Right cardiac atrium (tissue), 5 donors: ENCODE measurements around the gene TBL1X. TPM values are rescaled to one million over a fixed set of nuclear protein-coding genes. Genes with fewer than 3 reads are reported as not detected.
"Not testable (repeated sequence)": the region's sequence is repeated elsewhere in the genome, so short reads cannot be mapped to it uniquely, and the experiment has no call there.

Source experiments
- ATAC-seq, 2 donors: fragments of 200-7000 bp; cut with Tn5 transposase; one replicate each; pipeline versions ENCODE4 v1.8.0 to v1.9.1; 2020; ENCODE audit warnings: moderate library complexity in 2 of 2, mild to moderate bottlenecking in 1 of 2
- DNase-seq, 3 donors: peaks; one replicate each; pipeline ENCODE4 v3.0.0-alpha.2; 2020
- H3K27ac ChIP-seq: one replicate; pipeline ENCODE4 v1.5.1; 2013; ENCODE audit warnings: mild to moderate bottlenecking, low read length, control low read depth, moderate library complexity
- H3K27me3 ChIP-seq: one replicate; pipeline ENCODE4 v1.6.1; 2013; ENCODE audit not compliant: control insufficient read depth, insufficient read depth
- H3K4me1 ChIP-seq: one replicate; pipeline ENCODE4 v1.6.1; 2013; ENCODE audit warnings: low read length; ENCODE audit not compliant: control insufficient read depth, insufficient read depth
- H3K4me3 ChIP-seq: one replicate; pipeline ENCODE4 v1.5.1; 2013; ENCODE audit warnings: low read length, control low read depth
- H3K9me3 ChIP-seq: one replicate; pipeline ENCODE4 v1.6.1; 2013; ENCODE audit warnings: low read length; ENCODE audit not compliant: control insufficient read depth
- WGBS: extraction: QIAGEN DNeasy Blood & Tissue Kit; methylation state at CpG from one replicate; pipeline ENCODE4 v1.1.7; 2013; 5-methylcytosine and 5-hydroxymethylcytosine counted together
- intact Hi-C, 4 donors: fragments of 100-400 bp; cut with DNase I; formaldehyde crosslinking; loops; one replicate each; pipeline versions ENCODE4 v1.11.0 to v1.14.0; 2022 to 2023
- polyA plus RNA-seq: library from polyadenylated mRNA; stranded (reverse); fragments of 200-250 nt; gene quantifications from one replicate; pipeline ENCODE4 v1.2.3, GENCODE V29; 2013
- total RNA-seq, 4 donors: library from RNA; stranded (reverse); fragmentation: NEBNext Ultra II Directional; extraction: Animal tissue kit (Norgen Biotek cat#: 25700); gene quantifications; one replicate each; pipeline ENCODE4 v1.2.1, GENCODE V29; 2021
- donor health status: healthy with polysubstance abuse.
- donor health status: DM: no; HTN: yes; CAD: no.
- donor health status: DM: no; HTN: no; CAD: no.
- donor health status: DM: no; HTN: yes; CAD: no; lungs with severe emphysema.
- donor health status: DM: yes; HTN: yes; CAD: no.

The TBL1X gene
- total and polyA plus RNA-seq, 5 donors = 5.1 to 16.3 (median 13.4) TPM

DNA sequence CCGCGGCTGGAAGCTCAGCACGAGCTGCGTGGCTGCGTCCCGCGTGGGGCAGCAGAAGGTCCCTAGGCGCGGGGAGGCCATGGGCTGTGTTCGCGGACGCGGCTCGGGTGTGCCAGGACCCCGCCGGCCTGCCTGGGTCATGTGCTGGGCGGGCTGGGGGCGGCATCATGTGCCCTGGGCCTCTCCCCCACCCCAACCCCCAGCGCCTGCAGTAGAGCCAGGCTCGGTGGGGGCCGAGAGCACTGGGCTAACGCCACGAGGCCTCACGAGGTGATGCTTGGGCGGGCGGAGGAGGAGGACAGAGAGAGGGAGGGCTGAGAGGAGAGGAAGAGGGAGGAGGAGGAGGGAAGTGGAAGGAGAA, 300.9 kb downstream of the TBL1X start, which contains the start of gene GPR143:
TSS of gene GPR143 (minus strand) at position 111 of the 361 bp plus-strand sequence. CDS start at position 81, 30 bp downstream.
- WGBS = 31% methylated on average over 25 of the region's 26 CpGs
- no peaks in the 10 kb centered on the region for H3K27me3 ChIP-seq
- DNase-seq (no peak), ATAC-seq (peak in 1 of 2 donors; percentile 23)
- no peak within 1 kb of the TSS for H3K27ac ChIP-seq
- intact Hi-C loops = no loop called here
- no peaks in the 10 kb centered on the region for H3K4me1 ChIP-seq
- no peaks in the 10 kb centered on the region for H3K9me3 ChIP-seq
- H3K4me3 ChIP-seq = no peak within 1 kb of the TSS

DNA sequence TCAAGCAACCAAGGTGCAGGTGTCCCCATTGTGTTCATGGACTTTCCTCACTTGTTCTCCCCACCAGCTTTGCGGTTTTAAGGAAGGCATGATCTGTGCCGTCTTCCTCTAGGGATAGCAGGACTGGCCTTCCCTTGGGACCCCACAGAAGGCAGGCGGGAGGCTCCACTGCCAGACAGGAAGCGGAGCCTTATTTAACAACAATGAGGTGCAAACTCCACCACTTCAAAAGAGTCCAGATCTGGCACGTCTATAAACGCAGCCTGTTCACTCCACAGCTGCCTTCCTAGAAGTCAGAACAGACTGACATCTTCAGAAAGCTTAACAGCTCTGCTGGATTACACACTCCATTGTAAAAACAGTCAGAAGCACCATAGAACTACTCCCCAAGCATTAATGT, 302.5 kb downstream of the TBL1X start:
- ATAC-seq = peak in 1 of 2 donors; percentile 74
- Histone ChIP-seq H3K9me3 (no peaks in the 10 kb centered on the region), H3K27ac (no peak overlapping the region), H3K4me3 (no peak overlapping the region), H3K27me3 (no peaks in the 10 kb centered on the region), H3K4me1 (no peaks in the 10 kb centered on the region)
- intact Hi-C loops = no loop called here
- WGBS = 39% methylated on average over 6 of the region's 6 CpGs
- no peak for DNase-seq

DNA sequence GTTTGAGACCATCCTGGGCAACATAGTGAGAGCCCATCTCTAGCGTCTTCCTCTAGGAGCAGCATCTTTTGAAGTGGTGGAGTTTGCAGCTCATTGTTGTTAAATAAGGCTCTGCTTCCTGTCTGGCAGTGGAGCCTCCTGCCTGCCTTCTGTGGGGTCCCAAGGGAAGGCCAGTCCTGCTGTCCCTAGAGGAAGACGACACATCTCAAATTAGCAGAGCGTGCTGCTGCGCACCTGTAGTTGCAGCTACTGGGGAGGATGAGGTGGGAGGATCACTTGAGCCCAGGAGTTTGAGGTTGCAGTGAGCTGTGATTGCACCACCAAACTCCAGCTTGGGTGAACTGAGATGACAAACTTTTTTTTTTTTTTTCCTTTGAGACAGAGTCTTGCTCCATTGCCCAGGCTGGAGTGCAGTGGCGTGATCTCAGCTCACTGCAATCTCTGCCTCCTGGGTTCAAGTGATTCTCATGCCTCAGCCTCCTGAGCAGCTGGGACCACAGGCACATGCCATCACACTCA, 303.5 kb downstream of the TBL1X start:
- H3K27me3 ChIP-seq, ATAC-seq, H3K27ac ChIP-seq, DNase-seq, H3K9me3 ChIP-seq, intact Hi-C loops, H3K4me1 ChIP-seq, H3K4me3 ChIP-seq: not testable (repeated sequence)
- 71% methylated on average over 5 of the region's 5 CpGs for WGBS

DNA sequence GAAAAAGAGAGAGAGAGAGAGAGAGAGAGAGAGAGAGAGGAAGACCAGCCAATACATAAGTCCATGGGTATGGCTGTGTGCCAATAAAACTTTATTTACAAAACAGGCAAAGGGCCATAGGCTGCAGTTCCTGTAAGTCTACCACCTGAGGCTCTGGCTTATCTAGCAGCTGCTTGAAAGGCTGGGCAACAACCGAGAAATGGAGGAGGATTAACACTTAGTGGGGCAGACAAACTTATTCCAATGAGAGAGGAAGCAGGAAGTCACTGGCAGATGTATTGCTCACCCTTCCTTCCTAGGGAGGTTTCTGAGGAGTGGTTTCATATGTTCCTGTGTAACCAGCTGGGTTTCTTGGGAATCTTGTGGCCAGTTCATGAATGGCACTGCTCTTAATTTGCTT, 305.5 kb downstream of the TBL1X start:
- Histone ChIP-seq H3K27ac (no peak overlapping the region), H3K27me3 (no peaks in the 10 kb centered on the region), H3K9me3 (no peaks in the 10 kb centered on the region), H3K4me3 (no peak overlapping the region), H3K4me1 (no peaks in the 10 kb centered on the region)
- WGBS = 41% methylated on average over 1 of the region's 1 CpG
- intact Hi-C loops = no loop called here
- ATAC-seq = peak in 1 of 2 donors; percentile 41
- no peak for DNase-seq

DNA sequence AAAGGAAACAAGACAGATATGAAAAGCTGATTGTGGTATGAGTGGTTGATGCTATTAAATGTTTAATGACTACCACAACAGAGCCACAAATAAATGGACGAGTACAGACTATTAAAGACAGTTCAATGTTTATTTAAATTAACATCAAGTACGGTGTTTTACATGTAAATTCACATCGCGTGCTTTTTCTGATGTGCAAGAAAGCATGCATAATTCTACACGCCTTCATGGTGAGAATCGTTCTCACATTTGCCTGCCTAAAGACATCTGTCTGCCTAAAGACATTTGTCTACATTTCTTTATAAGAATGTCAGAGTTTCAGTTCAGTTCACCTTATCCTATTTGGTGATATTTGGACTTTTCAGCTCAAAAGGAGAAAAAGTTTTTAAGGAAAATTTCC, 308.1 kb downstream of the TBL1X start:
- DNase-seq (no peak), ATAC-seq (no peak)
- WGBS = 86% methylated on average over 6 of the region's 6 CpGs
- Histone ChIP-seq H3K27me3 (no peaks in the 10 kb centered on the region), H3K27ac (no peak overlapping the region), H3K4me3 (no peak overlapping the region), H3K9me3 (no peaks in the 10 kb centered on the region), H3K4me1 (no peaks in the 10 kb centered on the region)
- intact Hi-C loops = no loop called here

DNA sequence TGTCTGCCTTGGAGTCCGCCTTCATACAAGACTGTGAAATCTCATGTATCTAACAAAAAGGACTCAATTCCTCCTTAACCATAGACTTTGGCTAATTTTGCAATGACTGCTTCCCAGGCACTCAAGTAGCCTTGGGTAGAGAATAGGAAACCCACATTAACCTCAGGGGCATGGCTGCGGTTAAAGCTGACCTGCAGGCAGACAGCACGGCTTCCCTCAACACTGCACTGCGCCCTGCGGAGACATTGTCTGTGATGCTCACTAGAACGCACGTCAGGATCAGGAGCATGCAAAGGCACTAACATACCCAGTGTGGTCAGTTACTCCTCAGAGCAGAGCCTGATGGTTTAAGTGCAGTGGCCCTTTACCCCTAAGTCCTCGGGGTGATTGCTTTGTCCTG, 311.1 kb downstream of the TBL1X start:
- Histone ChIP-seq H3K4me1 (no peaks in the 10 kb centered on the region), H3K4me3 (no peak overlapping the region), H3K27me3 (no peaks in the 10 kb centered on the region), H3K27ac (no peak overlapping the region), H3K9me3 (no peaks in the 10 kb centered on the region)
- WGBS = 79% methylated on average over 8 of the region's 8 CpGs
- no peak for ATAC-seq
- intact Hi-C loops = no loop called here
- no peak for DNase-seq

DNA sequence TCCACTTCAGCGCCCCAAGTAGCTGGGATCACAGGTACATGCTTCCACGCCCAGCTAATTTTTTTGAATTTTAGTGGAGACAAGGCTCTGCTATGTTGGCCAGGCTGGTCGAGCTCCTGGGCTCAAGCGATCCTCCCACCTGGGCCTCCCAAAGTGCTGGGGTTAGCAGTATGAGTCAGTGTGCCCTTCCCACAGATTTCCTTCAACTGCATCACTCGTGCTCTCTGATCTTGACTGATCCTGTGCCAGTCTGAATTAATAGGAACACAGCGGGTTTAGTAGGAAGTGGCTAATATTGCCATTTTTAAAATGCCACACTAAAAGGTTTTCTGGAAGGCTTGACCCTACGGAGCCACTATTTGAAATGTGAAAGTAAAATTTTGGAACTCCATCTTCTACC, 317.1 kb downstream of the TBL1X start:
- DNase-seq = no peak
- Histone ChIP-seq H3K9me3 (no peaks in the 10 kb centered on the region), H3K4me1 (no peaks in the 10 kb centered on the region), H3K27me3 (no peaks in the 10 kb centered on the region), H3K27ac (no peak overlapping the region), H3K4me3 (no peak overlapping the region)
- no peak for ATAC-seq
- WGBS = 85% methylated on average over 7 of the region's 7 CpGs
- intact Hi-C loops = no loop called here

DNA sequence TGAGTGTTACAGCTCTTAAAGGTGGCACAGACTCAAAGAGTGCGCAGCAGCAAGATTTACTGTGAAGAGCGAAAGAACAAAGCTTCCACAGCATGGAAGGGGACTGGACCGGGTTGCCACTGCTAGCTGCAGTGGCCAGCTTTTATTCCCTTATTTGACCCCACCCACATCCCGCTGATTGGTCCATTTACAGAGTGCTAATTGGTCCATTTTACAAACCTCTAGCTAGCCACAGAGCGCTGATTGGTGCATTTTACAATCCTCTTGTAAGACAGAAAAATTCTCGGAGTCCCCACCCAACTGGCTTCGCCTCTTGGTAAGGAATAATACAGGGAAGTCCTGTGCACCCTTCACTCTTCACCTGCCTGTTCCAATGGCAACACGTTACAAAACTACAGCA, 319.5 kb downstream of the TBL1X start:
- 96% methylated on average over 8 of the region's 8 CpGs for WGBS
- no peak for ATAC-seq
- Histone ChIP-seq H3K27ac (no peak overlapping the region), H3K4me1 (no peaks in the 10 kb centered on the region), H3K27me3 (no peaks in the 10 kb centered on the region), H3K9me3 (no peaks in the 10 kb centered on the region), H3K4me3 (no peak overlapping the region)
- intact Hi-C loops = no loop called here
- DNase-seq = no peak

DNA sequence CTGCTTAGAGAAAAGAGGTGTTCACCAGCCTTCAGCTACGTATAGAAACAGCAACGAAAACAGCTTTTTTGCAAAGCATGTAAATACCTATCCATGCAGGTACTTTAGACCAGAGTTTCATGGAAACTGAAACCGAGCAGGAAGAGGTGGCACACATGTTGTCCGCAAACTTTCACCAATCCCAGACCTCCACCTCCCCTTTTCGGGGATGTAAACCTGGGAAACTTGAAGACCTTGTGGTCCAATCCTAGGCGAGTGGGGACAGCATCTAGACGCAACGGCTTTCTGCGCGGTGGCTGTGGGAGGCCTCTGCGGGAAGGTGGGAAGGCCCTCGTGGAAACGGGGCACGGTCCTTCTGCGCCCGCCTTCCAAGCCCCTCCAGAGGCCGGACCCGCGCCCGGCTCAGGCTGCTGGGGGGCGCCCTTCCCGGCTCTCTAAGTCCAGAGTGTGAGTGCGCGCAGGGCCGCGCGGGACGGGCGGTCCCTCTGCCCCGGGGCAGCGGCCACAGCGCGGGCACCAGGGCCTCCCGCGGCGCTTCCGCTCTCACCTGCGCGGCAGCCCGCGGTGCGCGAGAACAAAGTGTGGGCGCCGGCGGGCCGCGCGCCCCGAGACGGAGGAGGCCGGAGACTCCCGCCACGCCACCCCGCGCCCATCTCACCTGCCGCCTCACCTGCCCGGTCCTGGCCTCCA, 320.5 kb downstream of the TBL1X start:
- H3K27me3 ChIP-seq = no peaks in the 10 kb centered on the region
- no peaks in the 10 kb centered on the region for H3K9me3 ChIP-seq
- no peaks in the 10 kb centered on the region for H3K4me1 ChIP-seq
- peak overlapping the region; percentile 90 for H3K4me3 ChIP-seq
- H3K27ac ChIP-seq = no peak overlapping the region
- DNase-seq (no peak), ATAC-seq (peak in 1 of 2 donors; percentile 31)
- intact Hi-C loops = no loop called here
- 10% methylated on average over 57 of the region's 58 CpGs for WGBS

DNA sequence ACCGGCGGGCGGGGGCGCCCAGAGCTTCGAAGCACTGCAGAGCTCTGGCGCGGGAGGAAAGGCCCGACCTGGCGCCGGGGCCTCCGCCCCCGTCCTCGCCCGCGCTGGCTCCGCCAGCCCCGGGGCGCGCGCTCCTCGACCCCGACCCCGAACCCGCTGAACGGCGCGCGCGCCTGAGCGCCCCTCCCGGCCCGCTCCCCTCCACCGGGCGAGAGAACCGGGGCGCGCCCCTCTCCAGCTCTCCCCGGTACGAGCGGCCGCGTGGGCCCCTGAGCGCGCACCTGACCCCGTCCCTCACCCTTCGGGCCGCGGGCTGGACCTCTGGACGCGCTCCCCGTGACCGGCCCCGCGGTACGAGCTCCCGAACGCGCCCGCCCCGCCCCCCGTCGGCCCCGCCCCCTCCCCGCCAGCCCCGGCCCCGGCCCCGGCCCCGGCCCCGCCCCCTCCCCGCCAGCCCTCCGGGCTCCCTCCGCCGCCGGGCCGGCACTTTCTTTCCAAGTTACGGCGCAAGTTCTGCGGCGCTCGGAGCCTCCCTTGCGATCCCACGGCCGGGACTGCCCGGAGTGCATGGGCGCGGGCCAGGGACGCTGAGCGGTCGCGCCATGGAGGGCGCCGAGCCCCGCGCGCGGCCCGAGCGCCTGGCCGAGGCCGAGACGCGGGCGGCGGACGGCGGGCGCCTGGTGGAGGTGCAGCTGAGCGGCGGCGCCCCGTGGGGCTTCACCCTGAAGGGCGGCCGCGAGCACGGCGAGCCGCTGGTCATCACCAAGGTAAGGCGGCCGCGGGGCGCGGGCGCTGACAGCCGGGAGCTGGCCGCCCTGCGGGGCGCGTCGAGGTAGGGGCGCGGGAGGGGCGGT, 321.3 kb downstream of the TBL1X start, which contains the start of gene SHROOM2:
TSS of gene SHROOM2 (plus strand) at position 486 of the 854 bp plus-strand sequence. CDS start at position 603, 117 bp downstream.
- intact Hi-C loops = no loop called here
- under 1% methylated on average over 100 of the region's 132 CpGs for WGBS
- Histone ChIP-seq H3K4me1 (no peaks in the 10 kb centered on the region), H3K27ac (no peak within 1 kb of the TSS), H3K27me3 (no peaks in the 10 kb centered on the region), H3K9me3 (no peaks in the 10 kb centered on the region), H3K4me3 (peak within 1 kb of the TSS; percentile 90)
- peak in 2 of 3 donors; percentile 53 to 64 for DNase-seq
- peak in 1 of 2 donors; percentile 56 for ATAC-seq
